Fibroblast of pulmonary artery (primary cell): Measurements from ENCODE around the gene TMEM9.

Source experiments
- DNase-seq: peaks from one replicate; pipeline ENCODE4 v3.0.0-alpha.2; 2010; ENCODE audit warnings: low read depth
- H3K4me3 ChIP-seq: replicated peaks from 2 replicates; pipeline ENCODE4 v1.5.1; 2011; ENCODE audit warnings: low read depth, mild to moderate bottlenecking, control low read depth, low read length, moderate library complexity
- CTCF ChIP-seq: IDR thresholded peaks from 2 replicates; pipeline ENCODE4 v1.5.1; 2011; ENCODE audit warnings: mild to moderate bottlenecking, control low read depth, low read length, inconsistent platforms; ENCODE audit errors: missing control alignments

The TMEM9 gene

GRCh38 chr1:201183753-201184152, 29.5 kb upstream of the TMEM9 start:
- no peak for DNase-seq
- H3K4me3 ChIP-seq, result no peak overlapping the region
- no peak for TF ChIP-seq CTCF

- no peak for DNase-seq
- no peak for TF ChIP-seq CTCF
- H3K4me3 ChIP-seq, result no peak overlapping the region
Measured at GRCh38 chr1:201183209-201183608, 28.9 kb upstream of the TMEM9 start.

GRCh38 chr1:201181726-201182125, 27.5 kb upstream of the TMEM9 start:
- TF ChIP-seq CTCF, result no peak
- no peak for DNase-seq
- no peak overlapping the region for H3K4me3 ChIP-seq

GRCh38 chr1:201181323-201181722, 27.0 kb upstream of the TMEM9 start:
- no peak for DNase-seq

GRCh38 chr1:201180901-201181300, 26.6 kb upstream of the TMEM9 start:
- no peak for TF ChIP-seq CTCF
- DNase-seq, result no peak
- no peak overlapping the region for H3K4me3 ChIP-seq

More at GRCh38 chr1:201181323-201181722, 27.0 kb upstream of the TMEM9 start:
- no peak overlapping the region for H3K4me3 ChIP-seq
- no peak for TF ChIP-seq CTCF

GRCh38 chr1:201180141-201180540, 25.9 kb upstream of the TMEM9 start:
- no peak for TF ChIP-seq CTCF
- no peak overlapping the region for H3K4me3 ChIP-seq
- no peak for DNase-seq

- TF ChIP-seq CTCF, result no peak
- no peak for DNase-seq
- H3K4me3 ChIP-seq, result no peak overlapping the region
Measured at GRCh38 chr1:201178718-201179117, 24.4 kb upstream of the TMEM9 start.
